ENCODE measurements around the gene ACADVL. TPM values are rescaled to one million over a fixed set of nuclear protein-coding genes. Genes with fewer than 3 reads are reported as not detected.

ACADVL gene
- total RNA-seq, 1 donor from 2014 or later = 219 TPM

Other genes with a start within 250 kb of the ACADVL start
- not detected in 2 replicates for gene ALOX12, start 223.9 kb upstream of the ACADVL start, total RNA-seq
- gene RNASEK, start 207.3 kb upstream of the ACADVL start, total RNA-seq = 42.9 and 71.4 TPM in 2 replicates
- gene BCL6B, start 196.9 kb upstream of the ACADVL start, total RNA-seq = 57.9 and 85.0 TPM in 2 replicates
- gene SLC16A13, start 183.9 kb upstream of the ACADVL start, total RNA-seq = 1.4 and 2.0 TPM in 2 replicates
- gene SLC16A11, start 175.8 kb upstream of the ACADVL start, total RNA-seq = 1.0 and 1.9 TPM in 2 replicates
- 1.8 and 3.5 TPM in 2 replicates for gene CLEC10A, start 139.7 kb upstream of the ACADVL start, total RNA-seq
- under 0.01 TPM in 1 of 2 replicates, not detected in the other for gene ASGR2, start 105.1 kb upstream of the ACADVL start, total RNA-seq
- gene ASGR1, start 40.6 kb upstream of the ACADVL start, total RNA-seq = 14.8 and 26.2 TPM in 2 replicates
- 5.3 and 11.4 TPM in 2 replicates for gene DLG4, start 102 bp upstream of the ACADVL start, total RNA-seq
- 28.6 and 37.0 TPM in 2 replicates for gene DVL2, start 14.6 kb downstream of the ACADVL start, total RNA-seq
- gene PHF23, start 19.5 kb downstream of the ACADVL start, total RNA-seq = 29.7 and 45.6 TPM in 2 replicates
- gene GABARAP, start 22.5 kb downstream of the ACADVL start, total RNA-seq = 92.6 and 197 TPM in 2 replicates
- 25.9 and 35.5 TPM in 2 replicates for gene CTDNEP1, start 31.8 kb downstream of the ACADVL start, total RNA-seq
- gene ELP5, start 32.3 kb downstream of the ACADVL start, total RNA-seq = 31.8 and 34.6 TPM in 2 replicates
- gene CLDN7, start 42.5 kb downstream of the ACADVL start, total RNA-seq = 1.0 and 2.7 TPM in 2 replicates
- gene SLC2A4, start 61.8 kb downstream of the ACADVL start, total RNA-seq = 0.76 and 0.90 TPM in 2 replicates
- 0.25 and 0.26 TPM in 2 replicates for gene YBX2, start 74.7 kb downstream of the ACADVL start, total RNA-seq
- gene EIF5A, start 87.7 kb downstream of the ACADVL start, total RNA-seq = 540 and 622 TPM in 2 replicates
- 19.1 and 28.3 TPM in 2 replicates for gene GPS2, start 95.4 kb downstream of the ACADVL start, total RNA-seq
- 9.1 and 15.0 TPM in 2 replicates for gene NEURL4, start 109.4 kb downstream of the ACADVL start, total RNA-seq
- 0.26 and 1.0 TPM in 2 replicates for gene ACAP1, start 116.6 kb downstream of the ACADVL start, total RNA-seq
- 2.3 and 3.4 TPM in 2 replicates for gene KCTD11, start 132.2 kb downstream of the ACADVL start, total RNA-seq
- not detected in 2 replicates for gene TMEM95, start 135.2 kb downstream of the ACADVL start, total RNA-seq
- gene TNK1, start 161.2 kb downstream of the ACADVL start, total RNA-seq = 2.1 and 2.3 TPM in 2 replicates
- gene PLSCR3, start 174.6 kb downstream of the ACADVL start, total RNA-seq = 13.5 and 34.0 TPM in 2 replicates
- 127 and 212 TPM in 2 replicates for gene TMEM256, start 184.2 kb downstream of the ACADVL start, total RNA-seq
- gene NLGN2, start 187.9 kb downstream of the ACADVL start, total RNA-seq = 1.4 and 3.0 TPM in 2 replicates
- gene SPEM1, start 200.4 kb downstream of the ACADVL start, total RNA-seq = not detected in 2 replicates
- gene SPEM2, start 205.7 kb downstream of the ACADVL start, total RNA-seq = not detected in 2 replicates
- not detected in 2 replicates for gene SPEM3, start 208.9 kb downstream of the ACADVL start, total RNA-seq
- gene TMEM102, start 215.5 kb downstream of the ACADVL start, total RNA-seq = 6.8 and 10.1 TPM in 2 replicates
- 0.13 and 0.38 TPM in 2 replicates for gene FGF11, start 219.6 kb downstream of the ACADVL start, total RNA-seq
- 7.2 and 10.0 TPM in 2 replicates for gene CHRNB1, start 225.1 kb downstream of the ACADVL start, total RNA-seq

Data from dermis microvascular lymphatic vessel endothelial cell (primary cell).